IPS-18c (cell line): ENCODE measurements around the gene CERK.
"Not testable (repeated sequence)": the region's sequence is repeated elsewhere in the genome, so short reads cannot be mapped to it uniquely, and the experiment has no call there.

Experiments used
- H3K4me3 ChIP-seq: 2 replicates; pipeline ENCODE4 v1.7.0; 2013; ENCODE audit warnings: low read depth, mild to moderate bottlenecking, low read length, moderate library complexity; ENCODE audit not compliant: insufficient read depth
- H3K9me3 ChIP-seq: one replicate; pipeline ENCODE4 v1.6.1; 2013; ENCODE audit warnings: mild to moderate bottlenecking, low read length, moderate library complexity; ENCODE audit not compliant: control insufficient read depth, insufficient read depth

CERK gene

DNA sequence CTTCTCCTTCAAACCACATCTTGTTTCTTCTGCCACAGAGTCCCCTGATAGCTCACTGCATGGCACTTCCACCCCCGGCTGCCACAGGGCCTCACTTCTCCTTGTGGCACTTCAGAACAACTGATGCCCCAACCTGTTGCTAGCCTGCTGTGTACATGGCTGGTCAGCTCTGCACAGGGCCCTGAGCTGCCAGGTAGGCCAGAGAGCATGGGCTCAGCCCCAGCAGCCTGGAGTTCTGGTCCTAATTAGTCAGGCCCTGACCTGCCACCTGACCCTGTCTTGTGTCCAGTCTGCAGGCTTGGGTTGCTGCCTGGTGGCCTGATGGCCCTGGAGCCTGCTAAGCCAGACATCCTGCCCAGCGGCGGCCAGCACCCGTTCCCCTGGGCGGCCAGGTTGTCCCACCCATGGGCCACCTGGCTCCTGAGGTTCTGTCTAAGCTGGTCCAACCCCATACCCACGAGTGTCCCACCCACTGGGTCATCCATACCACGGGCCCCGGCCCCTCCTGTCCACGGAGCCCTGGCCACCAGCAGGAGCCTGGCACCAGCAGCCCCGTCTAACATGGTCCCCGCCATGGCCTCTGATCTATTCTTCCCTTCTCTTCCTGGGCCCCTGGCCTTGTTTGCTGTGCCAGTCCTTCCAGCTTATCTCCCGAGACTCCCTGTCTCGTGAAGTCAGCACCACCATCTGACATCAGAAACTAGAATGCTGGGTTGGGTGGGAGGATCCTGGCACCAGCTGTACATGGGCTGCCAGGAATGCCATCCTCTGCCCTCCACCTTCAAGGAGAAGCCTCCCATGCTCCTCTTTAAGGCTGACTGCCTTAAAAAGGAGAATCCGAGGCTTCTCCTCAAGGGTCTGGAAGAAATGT lies 3.1 kb upstream of the CERK start:
- H3K4me3 ChIP-seq: no peak overlapping the region

GRCh38 chr22:46739094-46739870 lies 1.2 kb upstream of the CERK start:
- Histone ChIP-seq H3K4me3 (peak overlapping the region; percentile 81), H3K9me3 (no peaks in the 10 kb centered on the region)

More for the DNA sequence above, 3.1 kb upstream of the CERK start:
- no peaks in the 10 kb centered on the region for H3K9me3 ChIP-seq

DNA sequence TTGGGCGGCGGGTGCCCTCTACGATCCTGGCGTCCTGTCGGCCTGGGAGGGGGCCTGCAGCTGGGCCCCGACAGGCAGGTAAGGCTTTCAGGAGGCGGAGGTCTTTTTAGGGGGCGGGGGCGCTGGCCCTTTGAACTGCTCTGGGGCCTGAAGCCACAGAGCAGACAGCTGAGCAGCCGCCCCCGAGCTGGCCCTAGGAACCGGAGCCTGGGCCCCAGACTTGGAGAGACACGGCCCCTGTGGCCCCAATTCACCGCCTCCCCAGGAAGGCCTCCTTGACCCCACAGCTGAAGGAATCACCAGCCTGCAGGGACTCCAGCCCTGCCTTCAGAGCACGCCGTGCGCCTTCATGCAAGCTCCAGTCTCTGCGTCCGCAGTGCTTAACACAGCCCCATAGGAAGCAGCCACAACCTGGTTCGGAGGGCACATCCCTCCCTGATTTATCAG lies 618 bp upstream of the CERK start:
- Histone ChIP-seq H3K9me3 (no peaks in the 10 kb centered on the region), H3K4me3 (peak overlapping the region; percentile 81)

- no peaks in the 10 kb centered on the region for H3K9me3 ChIP-seq
- H3K4me3 ChIP-seq: peak overlapping the region; percentile 75
Observed at GRCh38 chr22:46737105-46737975, 712 bp downstream of the CERK start.

- Histone ChIP-seq H3K4me3 (peak overlapping the region; percentile 75; the same call in 1 of the 2 replicates), H3K9me3 (no peaks in the 10 kb centered on the region)
Observed at GRCh38 chr22:46736705-46737104, 1.3 kb downstream of the CERK start.

DNA sequence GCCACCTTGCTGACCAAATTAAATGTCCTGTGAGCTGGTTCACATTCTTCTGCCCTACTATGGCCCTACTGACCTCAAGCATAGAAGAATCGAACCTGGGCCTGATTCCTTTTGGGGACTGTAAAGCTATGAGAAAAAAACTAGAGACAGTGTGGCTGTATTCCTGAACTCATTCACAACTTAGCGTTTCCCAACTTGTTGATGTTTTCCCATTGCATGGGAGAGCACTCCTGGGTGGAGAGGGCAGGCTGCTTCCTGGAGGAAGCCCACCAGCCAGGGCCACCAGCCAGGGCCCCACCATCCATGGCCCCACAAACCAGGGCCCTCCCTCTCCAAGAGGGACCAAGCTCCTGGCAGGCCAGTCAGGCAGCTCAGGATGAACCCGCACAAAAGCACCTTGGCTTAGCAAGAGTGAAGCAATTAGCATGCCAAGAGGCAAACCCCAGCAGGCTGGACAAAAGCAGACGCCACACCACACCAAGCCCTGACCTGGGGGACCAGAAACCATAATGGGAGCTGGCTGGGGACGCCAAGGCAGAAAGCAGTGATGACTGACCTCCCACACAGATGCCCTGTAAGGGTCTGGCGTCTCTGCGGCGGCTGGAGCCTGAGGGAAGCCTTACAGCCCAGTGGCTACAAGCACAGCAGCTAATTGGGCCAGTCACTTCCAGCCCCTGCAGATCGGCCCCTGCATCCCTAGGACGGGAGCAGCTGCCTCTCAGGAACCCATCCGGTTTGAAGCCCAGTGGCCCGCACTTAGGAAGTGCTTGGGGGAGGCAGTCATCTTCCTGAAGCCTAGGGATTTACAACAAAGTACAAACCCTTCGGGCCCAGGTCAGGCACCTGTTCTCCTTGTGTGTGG lies 2.1 kb downstream of the CERK start:
- H3K9me3 ChIP-seq: no peaks in the 10 kb centered on the region
- peak overlapping the region; percentile 24; the same call in 1 of the 2 replicates for H3K4me3 ChIP-seq

GRCh38 chr22:46734830-46735453 lies 3.1 kb downstream of the CERK start:
- H3K9me3 ChIP-seq: no peaks in the 10 kb centered on the region
- no peak overlapping the region for H3K4me3 ChIP-seq

DNA sequence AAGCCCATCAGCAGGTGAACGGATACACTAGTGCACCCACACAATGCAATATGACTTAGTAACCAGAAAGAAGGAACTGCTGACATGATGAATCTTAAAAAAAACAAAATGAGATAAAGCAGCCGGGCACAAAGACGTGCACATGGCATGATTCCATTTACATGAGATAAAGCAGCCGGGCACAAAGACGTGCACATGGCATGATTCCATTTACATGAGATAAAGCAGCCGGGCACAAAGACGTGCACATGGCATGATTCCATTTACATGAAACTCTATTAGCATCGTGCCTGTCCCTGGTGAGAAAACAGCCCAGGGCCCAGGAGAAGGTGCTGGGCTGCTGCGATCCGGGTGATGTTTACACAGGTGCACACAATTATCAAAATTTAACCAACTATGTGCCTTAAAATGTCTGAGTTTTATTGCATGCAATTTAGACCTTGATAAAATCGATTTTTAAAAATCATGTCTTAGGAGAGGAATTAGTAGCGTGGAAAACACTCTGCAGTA lies 3.8 kb downstream of the CERK start:
- H3K4me3 ChIP-seq, H3K9me3 ChIP-seq: not testable (repeated sequence)

DNA sequence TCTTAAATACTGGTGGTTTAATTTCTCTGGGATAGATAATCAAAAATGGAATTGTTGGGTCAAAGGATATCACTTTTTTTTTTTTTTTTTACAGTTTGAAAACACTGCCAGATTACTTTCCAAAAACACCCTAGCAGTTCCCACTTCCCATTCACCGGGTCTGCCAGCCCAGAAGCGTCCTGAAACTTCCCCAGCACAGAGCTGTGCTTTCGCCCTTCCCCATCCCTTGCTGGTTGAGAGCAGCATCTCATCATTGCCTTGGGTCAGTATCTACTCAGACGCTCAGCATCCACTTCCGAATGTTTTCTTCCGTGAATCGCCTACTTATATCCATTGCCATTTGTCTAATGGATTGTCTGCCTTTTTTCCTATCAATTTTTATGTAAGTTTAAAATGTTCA lies 5.5 kb downstream of the CERK start:
- Histone ChIP-seq H3K9me3 (no peaks in the 10 kb centered on the region), H3K4me3 (no peak overlapping the region)

DNA sequence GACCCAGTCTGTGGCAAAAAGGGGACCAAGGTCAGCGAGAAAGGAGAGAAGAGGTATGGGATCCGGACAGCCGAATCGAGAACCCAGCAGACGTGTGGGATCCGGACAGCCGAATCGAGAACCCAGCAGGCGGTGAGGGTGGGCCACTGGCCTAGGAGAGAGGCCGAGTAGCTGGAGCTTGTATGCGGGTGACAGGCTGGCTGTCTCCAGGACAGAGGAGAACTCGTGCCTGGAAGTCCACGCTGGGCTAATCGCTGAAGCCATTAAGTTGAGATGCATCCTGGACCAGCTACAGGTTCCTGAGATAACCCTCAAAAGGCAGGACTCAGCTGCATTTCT lies 6.0 kb downstream of the CERK start:
- Histone ChIP-seq H3K9me3 (no peaks in the 10 kb centered on the region), H3K4me3 (no peak overlapping the region)

- Histone ChIP-seq H3K9me3 (no peaks in the 10 kb centered on the region), H3K4me3 (no peak overlapping the region)
Observed at GRCh38 chr22:46731246-46732040, 6.6 kb downstream of the CERK start.

DNA sequence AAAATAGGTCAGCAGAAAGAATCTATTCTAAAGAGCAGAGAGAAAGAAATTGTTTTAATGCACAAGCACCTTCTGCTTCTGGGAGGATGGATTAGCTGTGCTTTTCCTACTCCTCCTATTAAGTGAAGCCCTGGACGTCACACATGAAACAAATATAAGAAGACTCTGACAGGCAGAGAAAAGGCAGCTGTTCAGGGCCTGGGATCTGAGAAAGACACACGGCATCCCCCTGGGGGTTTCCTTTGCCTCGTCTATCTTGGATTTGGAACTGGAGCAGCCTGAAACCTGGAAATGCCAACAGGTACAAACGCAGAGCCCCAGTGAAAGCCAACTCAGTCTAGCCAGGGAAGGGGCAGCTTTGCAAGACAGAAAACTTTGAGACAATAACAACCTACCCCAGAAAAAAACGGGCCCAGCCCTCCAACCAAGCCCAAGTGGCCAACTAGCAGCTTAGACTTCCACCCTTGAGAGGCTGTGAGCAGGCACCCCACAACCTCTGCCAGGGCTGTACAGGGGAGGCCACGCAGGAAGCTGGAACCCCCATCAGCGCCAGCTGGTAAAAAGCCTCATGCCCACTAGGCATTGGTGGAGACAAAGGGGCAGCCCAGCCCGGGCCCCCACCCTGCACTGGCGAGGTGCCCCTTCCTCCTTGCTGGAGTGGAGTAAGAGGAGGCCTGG lies 7.3 kb downstream of the CERK start:
- peaks cover 4% of the 10 kb centered on the region for H3K9me3 ChIP-seq
- H3K4me3 ChIP-seq: no peak overlapping the region

DNA sequence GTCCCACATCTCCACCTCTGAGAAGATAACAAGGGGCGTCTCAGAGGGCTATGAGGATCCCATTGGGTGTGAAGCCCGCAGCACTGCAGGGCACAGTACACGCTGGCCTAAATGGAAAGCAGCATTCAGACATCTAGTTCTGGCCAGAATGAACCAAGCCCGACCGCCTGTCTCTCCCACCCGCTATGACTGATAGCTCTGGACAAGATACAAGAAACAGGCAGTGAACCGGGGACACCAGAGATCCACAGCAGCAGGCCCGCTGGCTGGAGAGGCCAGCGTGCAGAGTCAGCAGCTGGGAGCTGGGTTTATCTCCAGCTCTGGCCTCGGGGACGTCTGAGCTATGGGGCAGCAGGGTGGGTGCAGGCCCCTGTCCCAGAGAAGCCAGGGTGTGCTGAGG lies 9.6 kb downstream of the CERK start:
- Histone ChIP-seq H3K9me3 (peaks cover 4% of the 10 kb centered on the region), H3K4me3 (no peak overlapping the region)

DNA sequence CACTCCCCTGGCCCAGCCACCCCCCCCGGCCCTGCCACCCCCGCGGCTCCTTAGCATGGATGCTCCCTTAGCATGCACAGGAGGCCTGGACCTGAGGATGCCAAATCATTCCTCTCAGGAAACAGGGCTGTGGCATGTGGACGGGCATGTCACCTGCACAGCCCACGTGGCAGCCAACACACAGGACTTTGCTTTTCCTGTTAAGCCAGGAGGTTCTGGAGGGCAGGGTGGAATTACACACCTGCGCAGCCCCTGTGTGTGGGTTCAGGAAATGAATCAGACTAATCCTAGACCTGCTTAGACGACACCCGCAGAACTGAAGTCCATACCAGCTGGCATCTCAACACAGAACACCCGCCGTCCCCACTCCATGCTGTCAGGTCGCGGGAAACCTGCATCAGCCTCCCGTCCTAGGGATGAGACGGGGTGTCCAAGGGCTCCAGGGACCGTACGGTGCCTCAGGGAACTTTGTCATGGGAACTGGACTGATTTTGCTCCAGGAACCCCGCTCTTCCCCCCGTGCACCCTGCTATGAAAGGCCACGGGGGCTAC lies 10.2 kb downstream of the CERK start:
- H3K9me3 ChIP-seq: peaks cover 4% of the 10 kb centered on the region

DNA sequence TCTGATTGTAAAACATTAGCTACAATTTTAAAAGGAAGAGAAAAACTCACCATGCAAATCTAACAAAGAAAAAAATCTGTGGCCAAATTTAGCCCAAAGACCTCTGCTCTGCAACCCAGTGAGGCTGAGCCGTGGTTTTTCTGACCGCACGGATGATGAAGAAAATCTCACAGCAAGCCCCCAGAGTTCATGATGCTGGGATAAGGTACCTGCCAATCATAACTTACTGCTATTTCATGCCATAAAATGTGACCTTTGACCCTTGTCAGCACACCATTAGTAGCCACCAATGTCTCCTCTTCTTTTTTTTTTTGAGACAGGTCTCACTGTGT lies 11.1 kb downstream of the CERK start:
- Histone ChIP-seq H3K4me3 (no peak overlapping the region), H3K9me3 (peaks cover 4% of the 10 kb centered on the region)

More for the DNA sequence above, 10.2 kb downstream of the CERK start:
- no peak overlapping the region for H3K4me3 ChIP-seq
